ENCODE data around the gene RANBP2.

The RANBP2 gene

GRCh38 chr2:108805032-108805431, 85.8 kb downstream of the RANBP2 start:
- H3K4me3 ChIP-seq (ENCODE audit: low read depth, low read length): no peak overlapping the region
- no peak for DNase-seq (ENCODE audit: low read depth)
- no peak for TF ChIP-seq CTCF (IDR thresholded peaks at IDR 0.05; ENCODE audit: low read depth, low read length, missing control alignments)

- no peak for TF ChIP-seq CTCF (IDR thresholded peaks at IDR 0.05; ENCODE audit: low read depth, low read length, missing control alignments)
- DNase-seq (ENCODE audit: low read depth): no peak
- no peak overlapping the region for H3K4me3 ChIP-seq (ENCODE audit: low read depth, low read length)
These were observed 86.5 kb downstream of the RANBP2 start for GRCh38 chr2:108805782-108806181.

GRCh38 chr2:108806371-108807113, 87.3 kb downstream of the RANBP2 start:
- no peak for DNase-seq (ENCODE audit: low read depth)
- no peak overlapping the region for H3K4me3 ChIP-seq (ENCODE audit: low read depth, low read length)
- no peak for TF ChIP-seq CTCF (IDR thresholded peaks at IDR 0.05; ENCODE audit: low read depth, low read length, missing control alignments)

GRCh38 chr2:108809936-108810335, 90.7 kb downstream of the RANBP2 start:
- TF ChIP-seq CTCF (IDR thresholded peaks at IDR 0.05; ENCODE audit: low read depth, low read length, missing control alignments): no peak
- DNase-seq (ENCODE audit: low read depth): no peak
- H3K4me3 ChIP-seq (ENCODE audit: low read depth, low read length): no peak overlapping the region

GRCh38 chr2:108810993-108811957, 92.0 kb downstream of the RANBP2 start:
- no peak for TF ChIP-seq CTCF (IDR thresholded peaks at IDR 0.05; ENCODE audit: low read depth, low read length, missing control alignments)
- no peak overlapping the region for H3K4me3 ChIP-seq (ENCODE audit: low read depth, low read length)
- no peak for DNase-seq (ENCODE audit: low read depth)

- DNase-seq (ENCODE audit: low read depth): no peak
- TF ChIP-seq CTCF (IDR thresholded peaks at IDR 0.05; ENCODE audit: low read depth, low read length, missing control alignments): no peak
These were observed 94.5 kb downstream of the RANBP2 start for GRCh38 chr2:108813732-108814131.

More at GRCh38 chr2:108813732-108814131, 94.5 kb downstream of the RANBP2 start:
- H3K4me3 ChIP-seq (ENCODE audit: low read depth, low read length): no peak overlapping the region

All from GM12864 (cell line).